NCI-H1436 (cell line): Measurements from ENCODE around the gene CYB561D1.

ENCODE experiments used
- DNase-seq: peaks from one replicate; lab custom pipeline; 2025; lab: John Stamatoyannopoulos, UW

The CYB561D1 gene

DNA sequence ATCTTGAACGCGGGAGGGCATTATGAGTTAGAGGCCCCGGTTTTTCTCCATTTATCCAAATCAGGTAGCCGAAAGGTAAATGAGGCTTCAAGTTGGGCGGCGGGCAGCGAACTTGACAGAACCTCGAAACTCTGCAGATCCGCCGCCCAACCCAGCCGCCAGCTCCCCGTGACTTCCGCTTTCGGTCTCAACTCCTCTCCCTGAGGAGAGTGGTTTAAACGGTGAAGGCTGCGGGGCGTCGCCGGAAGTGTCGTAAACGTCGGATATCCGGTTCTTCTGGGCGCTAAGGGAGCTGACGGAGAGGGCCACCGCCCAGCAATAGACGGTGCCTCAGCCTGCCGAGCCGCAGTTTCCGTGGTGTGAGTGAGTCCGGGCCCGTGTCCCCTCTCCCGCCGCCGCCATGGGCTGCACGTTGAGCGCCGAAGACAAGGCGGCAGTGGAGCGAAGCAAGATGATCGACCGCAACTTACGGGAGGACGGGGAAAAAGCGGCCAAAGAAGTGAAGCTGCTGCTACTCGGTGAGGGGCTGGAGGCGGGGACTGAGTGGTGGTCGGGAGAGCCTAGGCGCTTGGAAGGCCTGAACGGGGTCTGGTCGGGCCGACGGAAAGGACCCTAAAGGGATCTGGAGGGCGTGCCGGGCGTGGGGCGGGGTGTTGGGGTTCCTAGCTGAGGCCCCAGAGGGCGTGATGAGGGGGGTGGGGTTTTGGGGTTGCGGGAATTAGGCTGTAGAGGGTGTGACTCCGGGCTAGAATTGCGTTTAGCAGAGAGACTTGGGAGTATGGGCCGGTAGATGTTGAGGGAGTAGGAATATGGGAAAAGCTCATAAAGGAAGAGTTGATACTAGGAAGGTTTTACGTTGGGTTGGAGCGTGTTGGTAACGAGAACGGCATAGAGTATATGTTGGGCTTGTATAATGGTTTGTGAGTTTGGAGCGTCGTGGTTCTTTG, 54.7 kb downstream of the CYB561D1 start, which contains the start of gene GNAI3:
TSS of gene GNAI3 (plus strand) at position 295 of the 947 bp plus-strand sequence. CDS start at position 401, 106 bp downstream.
- DNase-seq, result peak; percentile 93
